Measurements from ENCODE around the gene MAVS. TPM values are rescaled to one million over a fixed set of nuclear protein-coding genes. Genes with fewer than 3 reads are reported as not detected.

Gene MAVS
- total RNA-seq, 1 donor from 2014 or later, result 22.2 TPM

- TF ChIP-seq CTCF (conservative IDR thresholded peaks at IDR 0.05; ENCODE audit: low read depth, low read length), result no peak
- DNase-seq (ENCODE audit: low read depth), result no peak
- H3K4me3 ChIP-seq (ENCODE audit: low read depth, low read length), result no peak overlapping the region
Measured at GRCh38 chr20:3804781-3805180, 41.9 kb upstream of the MAVS start.

GRCh38 chr20:3808544-3808943 lies 38.1 kb upstream of the MAVS start:
- DNase-seq (ENCODE audit: low read depth), result no peak
- peak overlapping the region; percentile 1 for H3K4me3 ChIP-seq (ENCODE audit: low read depth, low read length)
- TF ChIP-seq CTCF (conservative IDR thresholded peaks at IDR 0.05; ENCODE audit: low read depth, low read length), result no peak

- TF ChIP-seq CTCF (conservative IDR thresholded peaks at IDR 0.05; ENCODE audit: low read depth, low read length), result no peak
- peak overlapping the region; percentile 43 for H3K4me3 ChIP-seq (ENCODE audit: low read depth, low read length)
- peak; percentile 90 for DNase-seq (ENCODE audit: low read depth)
Measured at GRCh38 chr20:3811467-3812258, 35.0 kb upstream of the MAVS start.

GRCh38 chr20:3812259-3812681 lies 34.4 kb upstream of the MAVS start:
- TF ChIP-seq CTCF (conservative IDR thresholded peaks at IDR 0.05; ENCODE audit: low read depth, low read length), result no peak
- DNase-seq (ENCODE audit: low read depth), result no peak
- H3K4me3 ChIP-seq (ENCODE audit: low read depth, low read length), result no peak overlapping the region

GRCh38 chr20:3812975-3813847 lies 33.4 kb upstream of the MAVS start:
- TF ChIP-seq CTCF (conservative IDR thresholded peaks at IDR 0.05; ENCODE audit: low read depth, low read length), result no peak
- H3K4me3 ChIP-seq (ENCODE audit: low read depth, low read length), result no peak overlapping the region
- DNase-seq (ENCODE audit: low read depth), result no peak

- DNase-seq (ENCODE audit: low read depth), result no peak
- no peak overlapping the region for H3K4me3 ChIP-seq (ENCODE audit: low read depth, low read length)
- no peak for TF ChIP-seq CTCF (conservative IDR thresholded peaks at IDR 0.05; ENCODE audit: low read depth, low read length)
Measured at GRCh38 chr20:3813848-3814581, 32.6 kb upstream of the MAVS start.
